Breast epithelium (tissue), 3 donors: ENCODE results near the gene IL37.

Experiments used
- POLR2A ChIP-seq: fragments of 450-650 bp; IDR thresholded peaks from one replicate; pipeline ENCODE4 v1.6.1; 2016; ENCODE audit warnings: antibody characterized with exemption, mild to moderate bottlenecking, moderate library complexity
- POLR2AphosphoS5 ChIP-seq, 3 donors: sonication (generic); formaldehyde crosslinking; IDR thresholded peaks; one replicate each; pipeline ENCODE4 v1.6.1; 2017; ENCODE audit warnings: antibody characterized with exemption in 3 of 3
- TF ChIP-seq, protein P1 (sequence below), 3 donors: fragments of 450-650 bp; IDR thresholded peaks; one replicate each; pipeline ENCODE4 v1.5.1; 2016 to 2017; ENCODE audit warnings: antibody characterized with exemption in 3 of 3, mild to moderate bottlenecking in 3 of 3, moderate library complexity in 3 of 3

GRCh38 chr2:112912403-112912802 lies 1.4 kb downstream of the IL37 start:
- TF ChIP-seq POLR2AphosphoS5 (IDR thresholded peaks at IDR 0.05) = no peak
- TF ChIP-seq, protein P1, sequence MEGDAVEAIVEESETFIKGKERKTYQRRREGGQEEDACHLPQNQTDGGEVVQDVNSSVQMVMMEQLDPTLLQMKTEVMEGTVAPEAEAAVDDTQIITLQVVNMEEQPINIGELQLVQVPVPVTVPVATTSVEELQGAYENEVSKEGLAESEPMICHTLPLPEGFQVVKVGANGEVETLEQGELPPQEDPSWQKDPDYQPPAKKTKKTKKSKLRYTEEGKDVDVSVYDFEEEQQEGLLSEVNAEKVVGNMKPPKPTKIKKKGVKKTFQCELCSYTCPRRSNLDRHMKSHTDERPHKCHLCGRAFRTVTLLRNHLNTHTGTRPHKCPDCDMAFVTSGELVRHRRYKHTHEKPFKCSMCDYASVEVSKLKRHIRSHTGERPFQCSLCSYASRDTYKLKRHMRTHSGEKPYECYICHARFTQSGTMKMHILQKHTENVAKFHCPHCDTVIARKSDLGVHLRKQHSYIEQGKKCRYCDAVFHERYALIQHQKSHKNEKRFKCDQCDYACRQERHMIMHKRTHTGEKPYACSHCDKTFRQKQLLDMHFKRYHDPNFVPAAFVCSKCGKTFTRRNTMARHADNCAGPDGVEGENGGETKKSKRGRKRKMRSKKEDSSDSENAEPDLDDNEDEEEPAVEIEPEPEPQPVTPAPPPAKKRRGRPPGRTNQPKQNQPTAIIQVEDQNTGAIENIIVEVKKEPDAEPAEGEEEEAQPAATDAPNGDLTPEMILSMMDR (IDR thresholded peaks at IDR 0.05) = no peak
- no peak for TF ChIP-seq POLR2A
